ENCODE measurements around the gene ZNF532. TPM values are rescaled to one million over a fixed set of nuclear protein-coding genes. Genes with fewer than 3 reads are reported as not detected.

The ZNF532 gene
- total and polyA plus RNA-seq, 5 donors, result 21.1 to 87.9 (median 72.4) TPM

- WGBS, result 71% methylated on average over 12 of the region's 12 CpGs
- no peak overlapping the region for H3K27ac ChIP-seq (ENCODE audit: low read length)
- H3K4me1 ChIP-seq (ENCODE audit: control insufficient read depth, insufficient read depth, low read length), result peaks cover 7% of the 10 kb centered on the region
- no peaks in the 10 kb centered on the region for H3K9me3 ChIP-seq (ENCODE audit: control insufficient read depth, low read length)
- no peak overlapping the region for H3K4me3 ChIP-seq (ENCODE audit: low read length)
- DNase-seq (no peak), ATAC-seq (no peak)
- intact Hi-C loops (cut with DNase I), result no loop called here
- no peaks in the 10 kb centered on the region for H3K27me3 ChIP-seq (ENCODE audit: control insufficient read depth, insufficient read depth)
Measured at GRCh38 chr18:59026831-59027410, 162.2 kb downstream of the ZNF532 start.

GRCh38 chr18:59029663-59030429, 165.2 kb downstream of the ZNF532 start:
- ATAC-seq (peak in 1 of 2 donors; percentile 31), DNase-seq (no peak)
- WGBS, result 78% methylated on average over 23 of the region's 23 CpGs
- Histone ChIP-seq H3K4me3 (ENCODE audit: low read length) (no peak overlapping the region), H3K9me3 (ENCODE audit: control insufficient read depth, low read length) (no peaks in the 10 kb centered on the region), H3K27me3 (ENCODE audit: control insufficient read depth, insufficient read depth) (no peaks in the 10 kb centered on the region), H3K27ac (ENCODE audit: low read length) (no peak overlapping the region), H3K4me1 (ENCODE audit: control insufficient read depth, insufficient read depth, low read length) (peaks cover under 1% of the 10 kb centered on the region)
- intact Hi-C loops (cut with DNase I), result no loop called here

GRCh38 chr18:59032308-59032707, 167.6 kb downstream of the ZNF532 start:
- DNase-seq, result no peak
- Histone ChIP-seq H3K9me3 (ENCODE audit: control insufficient read depth, low read length) (no peaks in the 10 kb centered on the region), H3K27me3 (ENCODE audit: control insufficient read depth, insufficient read depth) (no peaks in the 10 kb centered on the region), H3K27ac (ENCODE audit: low read length) (no peak overlapping the region), H3K4me1 (ENCODE audit: control insufficient read depth, insufficient read depth, low read length) (no peaks in the 10 kb centered on the region), H3K4me3 (ENCODE audit: low read length) (no peak overlapping the region)
- 95% methylated on average over 8 of the region's 8 CpGs for WGBS
- intact Hi-C loops (cut with DNase I), result no loop called here
- ATAC-seq, result no peak

- 86% methylated on average over 3 of the region's 3 CpGs for WGBS
- Histone ChIP-seq H3K27me3 (ENCODE audit: control insufficient read depth, insufficient read depth) (no peaks in the 10 kb centered on the region), H3K9me3 (ENCODE audit: control insufficient read depth, low read length) (no peaks in the 10 kb centered on the region), H3K4me3 (ENCODE audit: low read length) (no peak overlapping the region), H3K4me1 (ENCODE audit: control insufficient read depth, insufficient read depth, low read length) (no peaks in the 10 kb centered on the region), H3K27ac (ENCODE audit: low read length) (no peak overlapping the region)
- intact Hi-C loops (cut with DNase I), result no loop called here
- no peak for ATAC-seq
- DNase-seq, result no peak
Measured at GRCh38 chr18:59033359-59033758, 168.7 kb downstream of the ZNF532 start.

GRCh38 chr18:59033974-59034373, 169.3 kb downstream of the ZNF532 start:
- no peak for ATAC-seq

GRCh38 chr18:59035591-59035990, 170.9 kb downstream of the ZNF532 start:
- no peaks in the 10 kb centered on the region for H3K4me1 ChIP-seq (ENCODE audit: control insufficient read depth, insufficient read depth, low read length)
- no peak overlapping the region for H3K4me3 ChIP-seq (ENCODE audit: low read length)
- H3K9me3 ChIP-seq (ENCODE audit: control insufficient read depth, low read length), result no peaks in the 10 kb centered on the region
- intact Hi-C loops (cut with DNase I), result no loop called here
- DNase-seq (no peak), ATAC-seq (no peak)
- H3K27me3 ChIP-seq (ENCODE audit: control insufficient read depth, insufficient read depth), result no peaks in the 10 kb centered on the region
- WGBS, result 93% methylated on average over 8 of the region's 8 CpGs
- H3K27ac ChIP-seq (ENCODE audit: low read length), result no peak overlapping the region

More at GRCh38 chr18:59033974-59034373, 169.3 kb downstream of the ZNF532 start:
- Histone ChIP-seq H3K27me3 (ENCODE audit: control insufficient read depth, insufficient read depth) (no peaks in the 10 kb centered on the region), H3K27ac (ENCODE audit: low read length) (no peak overlapping the region), H3K9me3 (ENCODE audit: control insufficient read depth, low read length) (no peaks in the 10 kb centered on the region), H3K4me1 (ENCODE audit: control insufficient read depth, insufficient read depth, low read length) (no peaks in the 10 kb centered on the region), H3K4me3 (ENCODE audit: low read length) (no peak overlapping the region)
- intact Hi-C loops (cut with DNase I), result no loop called here
- DNase-seq, result no peak
- WGBS, result 87% methylated on average over 5 of the region's 5 CpGs

Other genes starting within 250 kb of the ZNF532 start
- 100 to 1,000 TPM; 145 to 271 (median 232) TPM for gene ALPK2, start 235.8 kb upstream of the ZNF532 start, total RNA-seq
- gene ALPK2, start 235.8 kb upstream of the ZNF532 start, polyA plus RNA-seq, result 48.0 TPM
- gene MALT1, start 193.4 kb upstream of the ZNF532 start, total RNA-seq, result 10 to 100 TPM in 1 of 4 donors, 1 to 10 TPM in 3; 8.0 to 11.1 (median 9.7) TPM
- gene MALT1, start 193.4 kb upstream of the ZNF532 start, polyA plus RNA-seq, result 4.7 TPM